Parathyroid adenoma (tissue), 2 donors: ENCODE measurements around the gene DAGLB.
"Not testable (repeated sequence)": the region's sequence is repeated elsewhere in the genome, so short reads cannot be mapped to it uniquely, and the experiment has no call there.

ENCODE experiments used
- H2AFZ ChIP-seq: fragments of 300-600 bp; sonication (generic); one replicate; pipeline ENCODE4 v1.7.0; 2017; ENCODE audit warnings: antibody characterized with exemption, mild to moderate bottlenecking
- H3K27ac ChIP-seq: fragments of 300-600 bp; sonication (generic); one replicate; pipeline ENCODE4 v1.7.0; 2017
- H3K27me3 ChIP-seq: fragments of 300-600 bp; sonication (generic); one replicate; pipeline ENCODE4 v1.7.0; 2017; ENCODE audit warnings: low read length; ENCODE audit not compliant: control insufficient read depth, insufficient read depth
- H3K36me3 ChIP-seq: fragments of 300-600 bp; sonication (generic); one replicate; pipeline ENCODE4 v1.7.0; 2017; ENCODE audit warnings: low read length; ENCODE audit not compliant: control insufficient read depth, insufficient read depth
- H3K4me1 ChIP-seq: fragments of 300-600 bp; sonication (generic); one replicate; pipeline ENCODE4 v1.7.0; 2017; ENCODE audit warnings: control low read depth
- H3K4me2 ChIP-seq: fragments of 300-600 bp; sonication (generic); one replicate; pipeline ENCODE4 v1.7.0; 2017; ENCODE audit warnings: low read length
- H3K4me3 ChIP-seq: fragments of 300-600 bp; sonication (generic); one replicate; pipeline ENCODE4 v1.7.0; 2017; ENCODE audit warnings: low read depth, low read length
- H3K79me2 ChIP-seq: fragments of 300-600 bp; sonication (generic); one replicate; pipeline ENCODE4 v1.7.0; 2017; ENCODE audit warnings: control low read depth
- H3K9ac ChIP-seq: fragments of 300-600 bp; sonication (generic); one replicate; pipeline ENCODE4 v1.7.0; 2017; ENCODE audit warnings: mild to moderate bottlenecking
- H3K9me3 ChIP-seq: fragments of 300-600 bp; sonication (generic); one replicate; pipeline ENCODE4 v1.7.0; 2017; ENCODE audit warnings: low read length; ENCODE audit not compliant: control insufficient read depth
- TF ChIP-seq, protein P1 (sequence below): fragments of 300-600 bp; sonication (generic); IDR thresholded peaks from one replicate; pipeline ENCODE4 v1.7.0; 2017; ENCODE audit warnings: antibody characterized with exemption, mild to moderate bottlenecking
- donor health status: primary hyperparathyroidism.

Gene DAGLB

DNA sequence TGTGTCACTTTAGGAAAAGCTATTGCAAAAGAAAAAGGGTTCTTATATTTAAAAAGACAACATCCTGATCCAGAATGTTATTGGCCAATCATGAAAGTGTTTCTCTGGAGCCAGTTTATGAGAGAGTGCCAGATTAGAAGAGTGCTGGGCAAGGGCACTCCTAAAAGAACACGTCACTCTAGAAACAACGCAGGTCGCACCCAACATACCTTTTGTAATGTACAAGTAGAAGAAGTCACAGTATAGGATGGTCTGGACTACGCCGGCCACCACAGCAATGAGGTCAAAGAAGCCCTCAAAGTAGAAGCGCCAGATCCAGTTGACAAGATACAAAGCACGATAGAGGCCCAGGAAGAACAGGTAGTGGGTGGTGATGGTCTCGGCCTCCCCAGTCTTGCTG lies 18.1 kb upstream of the DAGLB start:
- H3K9ac ChIP-seq: no peak overlapping the region
- no peak overlapping the region for H3K4me2 ChIP-seq
- H3K9me3 ChIP-seq: no peaks in the 10 kb centered on the region
- no peaks in the 10 kb centered on the region for H3K36me3 ChIP-seq
- H3K4me1 ChIP-seq: no peaks in the 10 kb centered on the region
- no peaks in the 10 kb centered on the region for H3K79me2 ChIP-seq
- TF ChIP-seq, protein P1, sequence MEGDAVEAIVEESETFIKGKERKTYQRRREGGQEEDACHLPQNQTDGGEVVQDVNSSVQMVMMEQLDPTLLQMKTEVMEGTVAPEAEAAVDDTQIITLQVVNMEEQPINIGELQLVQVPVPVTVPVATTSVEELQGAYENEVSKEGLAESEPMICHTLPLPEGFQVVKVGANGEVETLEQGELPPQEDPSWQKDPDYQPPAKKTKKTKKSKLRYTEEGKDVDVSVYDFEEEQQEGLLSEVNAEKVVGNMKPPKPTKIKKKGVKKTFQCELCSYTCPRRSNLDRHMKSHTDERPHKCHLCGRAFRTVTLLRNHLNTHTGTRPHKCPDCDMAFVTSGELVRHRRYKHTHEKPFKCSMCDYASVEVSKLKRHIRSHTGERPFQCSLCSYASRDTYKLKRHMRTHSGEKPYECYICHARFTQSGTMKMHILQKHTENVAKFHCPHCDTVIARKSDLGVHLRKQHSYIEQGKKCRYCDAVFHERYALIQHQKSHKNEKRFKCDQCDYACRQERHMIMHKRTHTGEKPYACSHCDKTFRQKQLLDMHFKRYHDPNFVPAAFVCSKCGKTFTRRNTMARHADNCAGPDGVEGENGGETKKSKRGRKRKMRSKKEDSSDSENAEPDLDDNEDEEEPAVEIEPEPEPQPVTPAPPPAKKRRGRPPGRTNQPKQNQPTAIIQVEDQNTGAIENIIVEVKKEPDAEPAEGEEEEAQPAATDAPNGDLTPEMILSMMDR: no peak
- no peak overlapping the region for H3K27ac ChIP-seq
- no peaks in the 10 kb centered on the region for H3K27me3 ChIP-seq
- no peak overlapping the region for H3K4me3 ChIP-seq
- no peak overlapping the region for H2AFZ ChIP-seq

DNA sequence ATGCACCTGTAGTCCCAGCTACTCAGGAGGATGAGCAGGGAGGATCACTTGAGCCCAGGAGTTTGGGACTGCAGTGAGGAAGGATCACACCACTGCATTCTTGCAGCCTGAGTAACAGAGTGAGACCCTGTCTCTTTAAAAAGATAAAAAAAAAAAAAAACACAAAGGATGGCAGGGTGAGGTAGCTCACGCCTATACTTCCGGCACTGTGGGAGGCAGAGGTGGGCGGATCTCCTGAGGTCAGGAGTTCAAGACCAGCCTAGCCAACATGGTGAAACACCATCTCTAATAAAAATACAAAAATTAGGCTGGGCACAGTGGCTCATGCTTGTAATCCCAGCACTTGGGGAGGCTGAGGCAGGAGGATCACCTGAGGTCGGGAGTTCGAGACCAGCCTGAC lies 15.9 kb upstream of the DAGLB start:
- H3K4me2 ChIP-seq, H3K27me3 ChIP-seq, H2AFZ ChIP-seq, H3K9ac ChIP-seq, H3K79me2 ChIP-seq, H3K9me3 ChIP-seq, H3K36me3 ChIP-seq, H3K4me1 ChIP-seq, H3K27ac ChIP-seq, H3K4me3 ChIP-seq: not testable (repeated sequence)

GRCh38 chr7:6461946-6462550 lies 14.3 kb upstream of the DAGLB start:
- no peak overlapping the region for H2AFZ ChIP-seq
- no peak overlapping the region for H3K4me3 ChIP-seq
- no peak overlapping the region for H3K4me2 ChIP-seq
- no peaks in the 10 kb centered on the region for H3K9me3 ChIP-seq
- no peaks in the 10 kb centered on the region for H3K4me1 ChIP-seq
- H3K27ac ChIP-seq: no peak overlapping the region
- no peaks in the 10 kb centered on the region for H3K79me2 ChIP-seq
- H3K9ac ChIP-seq: no peak overlapping the region
- no peaks in the 10 kb centered on the region for H3K27me3 ChIP-seq
- TF ChIP-seq, protein P1: no peak
- H3K36me3 ChIP-seq: no peaks in the 10 kb centered on the region

GRCh38 chr7:6460990-6461584 lies 13.3 kb upstream of the DAGLB start:
- Histone ChIP-seq H3K36me3 (no peaks in the 10 kb centered on the region), H3K9me3 (no peaks in the 10 kb centered on the region), H3K4me3 (no peak overlapping the region), H3K79me2 (no peaks in the 10 kb centered on the region), H3K9ac (no peak overlapping the region), H3K27ac (no peak overlapping the region), H3K4me1 (no peaks in the 10 kb centered on the region), H3K4me2 (no peak overlapping the region), H3K27me3 (no peaks in the 10 kb centered on the region), H2AFZ (no peak overlapping the region)
- TF ChIP-seq, protein P1: no peak

DNA sequence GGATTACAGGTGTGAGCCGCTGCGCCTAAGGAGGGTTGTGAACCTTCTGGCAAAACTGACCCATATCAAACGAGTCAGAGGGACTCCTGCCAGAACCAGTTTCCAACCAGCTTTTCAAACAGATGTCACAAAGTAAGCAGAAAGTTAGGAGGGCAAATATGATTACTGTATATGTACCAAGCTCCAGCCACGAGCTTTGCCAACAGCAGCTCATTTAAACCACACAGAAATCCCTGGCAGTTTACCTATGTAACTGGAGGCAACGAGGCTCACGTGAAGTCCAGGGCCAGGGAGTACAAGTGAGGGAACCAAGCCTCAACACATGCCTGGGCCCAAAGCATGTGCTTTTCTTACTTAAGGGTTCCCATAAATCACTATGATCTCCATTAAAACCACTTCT lies 12.5 kb upstream of the DAGLB start:
- H3K27ac ChIP-seq: no peak overlapping the region
- H2AFZ ChIP-seq: no peak overlapping the region
- no peaks in the 10 kb centered on the region for H3K36me3 ChIP-seq
- no peaks in the 10 kb centered on the region for H3K27me3 ChIP-seq
- no peaks in the 10 kb centered on the region for H3K4me1 ChIP-seq
- no peak overlapping the region for H3K4me2 ChIP-seq
- H3K9ac ChIP-seq: no peak overlapping the region
- H3K4me3 ChIP-seq: no peak overlapping the region
- H3K79me2 ChIP-seq: no peaks in the 10 kb centered on the region
- TF ChIP-seq, protein P1: no peak
- H3K9me3 ChIP-seq: no peaks in the 10 kb centered on the region

GRCh38 chr7:6458676-6459075 lies 10.9 kb upstream of the DAGLB start:
- H2AFZ ChIP-seq, H3K36me3 ChIP-seq, H3K27me3 ChIP-seq: not testable (repeated sequence)

More at GRCh38 chr7:6458676-6459075, 10.9 kb upstream of the DAGLB start:
- not testable (repeated sequence) for H3K79me2 ChIP-seq, H3K9ac ChIP-seq, H3K9me3 ChIP-seq, H3K4me3 ChIP-seq, H3K4me2 ChIP-seq, H3K4me1 ChIP-seq, H3K27ac ChIP-seq
